Heart left ventricle (tissue), 13 donors: Measurements from ENCODE around the gene AMBP.

Experiments
- CTCF ChIP-seq, 12 donors: fragments of 200-600 bp; sonication (generic) in 4 of 12; IDR thresholded peaks; one replicate each; pipeline versions ENCODE4 v1.5.0 to v1.8.0; 2018 to 2022; ENCODE audit warnings: antibody characterized with exemption in 12 of 12, mild to moderate bottlenecking in 5 of 12
- POLR2A ChIP-seq, 2 donors: fragments of 450-650 bp; IDR thresholded peaks; one replicate each; pipeline ENCODE4 v1.6.1; 2017; ENCODE audit warnings: antibody characterized with exemption in 2 of 2, mild to moderate bottlenecking in 2 of 2, moderate library complexity in 2 of 2
- donor health status: ischemic (EF 13 %, LVEDD 7.1; RV severe dilation, severe dysfunction).
- donor health status: DM: no; HTN: yes; CAD: no.
- donor health status: DM: no; HTN: no; CAD: no.
- donor health status: ischemic (EF 25% LVEDD 6.9; RV normal size, moderate dysfunction).
- donor health status: ischemic (EF 25% LVEDD 5.7; RV mildly dilated, moderate dysfunction).
- donor health status: ischemic (EF 35%, LVEDD 5.7; RV mildly dilated, moderate dysfunction).
- donor health status: nonischemic (EF 11% LVEDD 7.7; RV severe dilation, severe dysfunction).
- donor health status: DM: yes; HTN: yes; CAD: no.
- donor health status: PGD.
- donor health status: ischemic (EF 29% LVEDD 5.4; RV normal size, mild dysfunction).
- donor health status: nonischemic (EF 23%, LVEDD 6.1; RV moderate dilation, normal function).

GRCh38 chr9:114117614-114117995, 39.5 kb upstream of the AMBP start:
- TF ChIP-seq POLR2A (IDR thresholded peaks at IDR 0.05) (no peak), CTCF (IDR thresholded peaks at IDR 0.05) (no peak)
